GM18520 (cell line): ENCODE measurements around the gene SGCD.

Experiments
- ATAC-seq: cut with Tn5 transposase; IDR thresholded peaks from one replicate; pipeline ENCODE4 v1.9.1; 2021; ENCODE audit not compliant: unreplicated experiment

Gene SGCD

DNA sequence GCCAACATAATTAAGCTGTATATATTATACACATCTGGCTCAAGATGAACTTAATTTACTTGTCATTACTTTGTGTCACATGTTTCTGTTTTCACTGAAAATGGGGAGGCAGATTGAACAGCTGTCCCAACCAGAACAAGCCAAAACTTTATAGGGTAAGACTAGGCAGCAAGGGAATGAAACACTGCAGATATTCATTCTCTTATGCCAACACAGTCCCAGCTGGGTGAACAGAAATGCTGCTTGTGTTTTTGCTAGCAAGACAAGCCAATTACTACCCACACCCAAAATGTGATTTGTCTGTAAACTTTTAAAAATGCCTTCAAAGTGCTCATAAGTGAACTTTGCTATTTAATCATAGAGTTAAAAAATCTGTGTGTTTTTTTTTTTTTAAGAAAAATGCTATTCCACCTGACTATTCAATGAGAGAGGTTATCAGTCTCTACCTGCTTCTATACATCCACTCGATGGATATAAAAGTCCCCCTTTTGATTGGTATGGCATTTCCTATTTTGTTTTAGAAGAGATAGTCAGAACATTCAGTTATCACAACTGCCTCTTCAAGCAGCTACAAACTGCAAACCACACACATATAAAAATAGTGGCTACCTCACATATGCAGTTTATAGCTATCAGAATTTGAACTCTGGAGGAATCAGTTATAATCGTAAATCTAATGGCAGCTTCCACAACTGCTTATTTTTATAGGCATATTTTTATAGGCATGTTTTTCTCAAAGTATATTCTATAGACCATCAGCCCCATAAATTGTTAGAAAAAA lies 431.2 kb downstream of the SGCD start:
- no peak for ATAC-seq

GRCh38 chr5:156759156-156759555 lies 432.2 kb downstream of the SGCD start:
- ATAC-seq = no peak

GRCh38 chr5:156762771-156763170 lies 435.8 kb downstream of the SGCD start:
- ATAC-seq = no peak

- ATAC-seq = no peak
Observed at GRCh38 chr5:156764176-156764971, 437.4 kb downstream of the SGCD start.

DNA sequence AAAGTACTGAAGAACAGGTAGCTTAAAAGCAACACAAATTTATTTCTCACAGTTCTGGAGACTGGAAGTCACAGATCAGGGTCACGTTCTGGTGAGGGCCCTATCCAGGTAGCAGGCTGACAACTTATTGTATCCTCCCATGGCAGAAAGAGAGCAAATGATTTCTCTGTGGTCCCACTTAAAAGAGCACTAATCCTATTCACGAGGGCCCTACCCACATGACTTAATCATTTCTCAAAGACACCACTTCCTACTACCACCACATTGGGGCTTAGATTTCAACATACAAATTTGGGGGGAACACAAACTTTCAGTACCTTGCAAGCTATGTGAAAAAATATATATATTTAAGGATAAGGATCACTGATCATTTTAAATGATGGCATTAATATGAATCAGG lies 447.3 kb downstream of the SGCD start:
- no peak for ATAC-seq

DNA sequence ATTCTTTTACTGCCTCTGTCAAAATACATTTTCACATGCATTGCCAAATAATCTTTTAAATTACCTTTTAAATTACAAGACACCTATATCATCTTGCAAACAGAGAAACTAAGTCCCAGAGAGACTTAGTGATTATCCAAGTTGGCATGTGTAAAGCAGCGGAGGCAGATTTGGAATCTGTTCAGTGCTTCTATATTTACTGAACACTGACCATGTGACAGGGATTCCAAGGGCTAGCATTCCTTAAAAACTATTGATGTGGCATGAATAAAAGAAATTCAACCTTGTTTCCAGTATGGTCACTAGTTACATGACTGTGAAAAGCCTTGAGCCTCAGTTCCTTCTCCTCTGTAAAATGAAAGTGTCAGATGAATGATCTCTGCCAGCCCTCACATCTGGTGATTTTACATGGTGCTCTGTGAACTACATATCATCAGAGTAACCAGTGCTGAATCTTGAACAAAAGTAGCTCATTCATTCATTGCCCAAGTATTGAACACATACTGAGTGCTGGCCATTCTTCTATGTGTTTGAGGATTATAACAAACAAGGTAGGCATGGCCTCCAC lies 451.3 kb downstream of the SGCD start:
- ATAC-seq = no peak

GRCh38 chr5:156778752-156779151 lies 451.8 kb downstream of the SGCD start:
- ATAC-seq = no peak

DNA sequence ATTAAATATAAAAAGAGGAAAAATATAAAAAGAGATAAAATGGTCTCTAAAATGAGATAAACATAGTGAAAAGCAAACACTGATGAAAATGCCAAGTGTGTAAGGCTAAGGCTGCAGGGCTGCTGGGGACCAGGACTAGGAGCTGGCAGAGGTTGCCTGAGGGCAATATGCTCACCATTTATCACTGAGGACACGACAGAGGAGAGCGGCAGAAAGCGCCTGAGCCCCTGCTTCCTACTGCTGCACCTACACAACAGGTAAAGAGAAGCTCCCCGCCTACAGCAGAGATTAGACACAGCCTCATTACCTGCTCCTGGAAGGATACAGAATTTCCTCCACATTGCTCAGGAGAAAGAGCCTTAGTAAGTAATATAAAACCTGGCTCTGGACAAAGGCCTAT lies 452.5 kb downstream of the SGCD start:
- ATAC-seq = no peak

- ATAC-seq = no peak
Observed at GRCh38 chr5:156783092-156783491, 456.1 kb downstream of the SGCD start.

GRCh38 chr5:156794687-156795086 lies 467.7 kb downstream of the SGCD start:
- no peak for ATAC-seq

GRCh38 chr5:156798201-156798600 lies 471.2 kb downstream of the SGCD start:
- no peak for ATAC-seq

GRCh38 chr5:156799171-156799570 lies 472.2 kb downstream of the SGCD start:
- ATAC-seq = no peak

DNA sequence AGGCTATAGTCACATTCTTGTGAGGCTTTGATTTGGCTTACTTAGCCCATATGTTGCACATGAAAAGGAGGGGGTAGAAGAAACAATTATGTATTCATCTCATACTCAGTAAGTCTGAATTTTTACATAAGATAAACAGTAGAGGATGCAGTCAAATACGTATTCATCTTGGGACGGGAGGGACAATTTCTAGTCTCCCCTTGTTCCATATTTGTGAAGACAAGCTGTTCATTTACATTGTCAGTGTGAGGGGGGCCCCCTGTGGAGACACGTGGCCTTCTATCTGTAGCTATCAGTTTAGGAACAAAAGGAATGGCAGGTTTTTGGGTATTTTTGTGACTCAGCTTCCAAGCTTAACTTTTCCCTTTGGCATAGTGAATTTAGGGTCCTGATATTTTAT lies 474.0 kb downstream of the SGCD start:
- ATAC-seq = no peak

DNA sequence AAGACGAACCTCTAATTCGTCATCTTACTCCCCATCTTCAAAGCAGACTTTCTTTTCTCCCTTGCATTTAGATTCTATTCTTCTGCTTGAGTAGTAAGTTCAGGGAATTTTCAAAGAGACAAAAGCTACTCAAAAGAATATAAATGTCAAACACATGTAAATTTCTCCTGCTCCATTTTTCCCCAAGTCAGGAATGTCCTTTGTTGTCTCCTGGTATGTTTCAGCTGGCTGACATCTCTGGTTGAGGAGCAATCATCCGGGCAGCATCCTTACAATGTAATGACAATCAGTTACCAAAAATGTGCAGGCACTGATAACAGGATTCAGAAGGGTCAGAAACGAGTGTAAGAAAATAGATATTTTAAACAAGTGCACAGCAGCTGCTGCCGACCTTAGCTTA lies 475.5 kb downstream of the SGCD start:
- no peak for ATAC-seq

- ATAC-seq = no peak
Observed at GRCh38 chr5:156803404-156803803, 476.4 kb downstream of the SGCD start.

- no peak for ATAC-seq
Observed at GRCh38 chr5:156812959-156813358, 486.0 kb downstream of the SGCD start.

DNA sequence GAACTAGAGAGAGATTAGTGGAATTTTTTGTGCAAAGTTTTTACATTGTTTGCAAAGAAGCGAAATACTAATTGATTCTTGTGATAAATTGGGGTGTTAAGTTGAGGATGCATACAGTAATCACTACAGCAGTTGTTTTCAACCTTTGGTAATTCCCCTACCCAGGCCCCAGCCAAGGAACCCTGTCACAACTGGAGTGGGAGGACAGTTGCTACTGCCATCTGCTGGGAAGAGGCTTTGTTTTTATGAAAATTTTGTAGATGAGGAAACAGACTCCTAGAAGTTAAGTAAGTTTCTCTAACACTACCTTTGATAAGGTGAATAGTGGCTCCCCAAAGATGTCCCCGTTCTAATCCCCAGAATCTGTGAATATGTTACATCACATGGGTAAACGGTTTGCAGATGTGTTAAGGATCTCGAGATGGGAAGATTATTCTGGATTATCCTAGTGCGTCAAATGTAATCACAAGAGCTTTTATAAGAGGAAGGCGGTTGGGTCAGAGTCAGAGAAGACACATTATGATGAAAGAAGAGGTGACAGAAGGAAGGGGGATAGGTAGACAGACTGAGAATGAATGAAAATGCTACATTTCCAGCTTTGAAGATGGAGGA lies 489.1 kb downstream of the SGCD start:
- peak; percentile 44 for ATAC-seq
